ENCODE measurements around the gene TENT4B.

DNA sequence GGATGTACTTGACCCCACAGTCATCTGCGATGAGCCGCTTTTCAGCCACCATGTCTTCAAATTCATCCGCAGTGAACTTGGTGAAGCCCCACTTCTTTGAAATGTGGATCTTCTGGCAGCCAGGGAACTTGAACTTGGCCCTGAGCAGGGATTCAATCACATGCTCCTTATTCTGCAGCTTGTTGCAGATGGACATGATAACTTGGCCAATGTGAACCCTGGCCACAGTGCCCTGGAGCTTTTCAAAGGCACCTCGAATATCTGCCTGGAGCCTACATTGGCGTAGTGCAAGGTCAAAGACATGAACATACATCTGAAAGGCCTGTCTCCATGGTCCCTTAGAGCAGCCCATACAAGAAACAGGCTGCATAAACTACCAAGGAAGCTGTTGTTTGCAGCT lies 1.8 kb upstream of the TENT4B start:
- TF ChIP-seq, protein P1, sequence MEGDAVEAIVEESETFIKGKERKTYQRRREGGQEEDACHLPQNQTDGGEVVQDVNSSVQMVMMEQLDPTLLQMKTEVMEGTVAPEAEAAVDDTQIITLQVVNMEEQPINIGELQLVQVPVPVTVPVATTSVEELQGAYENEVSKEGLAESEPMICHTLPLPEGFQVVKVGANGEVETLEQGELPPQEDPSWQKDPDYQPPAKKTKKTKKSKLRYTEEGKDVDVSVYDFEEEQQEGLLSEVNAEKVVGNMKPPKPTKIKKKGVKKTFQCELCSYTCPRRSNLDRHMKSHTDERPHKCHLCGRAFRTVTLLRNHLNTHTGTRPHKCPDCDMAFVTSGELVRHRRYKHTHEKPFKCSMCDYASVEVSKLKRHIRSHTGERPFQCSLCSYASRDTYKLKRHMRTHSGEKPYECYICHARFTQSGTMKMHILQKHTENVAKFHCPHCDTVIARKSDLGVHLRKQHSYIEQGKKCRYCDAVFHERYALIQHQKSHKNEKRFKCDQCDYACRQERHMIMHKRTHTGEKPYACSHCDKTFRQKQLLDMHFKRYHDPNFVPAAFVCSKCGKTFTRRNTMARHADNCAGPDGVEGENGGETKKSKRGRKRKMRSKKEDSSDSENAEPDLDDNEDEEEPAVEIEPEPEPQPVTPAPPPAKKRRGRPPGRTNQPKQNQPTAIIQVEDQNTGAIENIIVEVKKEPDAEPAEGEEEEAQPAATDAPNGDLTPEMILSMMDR (IDR thresholded peaks at IDR 0.05; ENCODE audit: low read depth, low read length, poor library complexity, severe bottlenecking), result no peak
- no peak for TF ChIP-seq EZH2phosphoT487 (IDR thresholded peaks at IDR 0.05; ENCODE audit: borderline replicate concordance, low read length)
